ENCODE results near the gene TOMM70. TPM values are rescaled to one million over a fixed set of nuclear protein-coding genes. Genes with fewer than 3 reads are reported as not detected.

The TOMM70 gene
- 41.2 and 45.7 TPM in 2 replicates for total RNA-seq (2014; rRNA removed; shearing (Covaris generic))
- total RNA-seq (2022) = 54.5 and 54.8 TPM in 2 replicates
- percentile 90 among the genes with signal in this experiment for Bru-seq, nascent RNA
- percentile 83 among the genes with signal in this experiment for BruChase-seq, experiment 1, labeled RNA remaining after a 6-hour chase
- BruChase-seq, experiment 2, labeled RNA remaining after a 2-hour chase = percentile 94 among the genes with signal in this experiment
- long read RNA-seq, full-length matches to known transcripts = 18 of 35 reads
- long read RNA-seq, partial matches to known transcripts = 11 of 35 reads
- long read RNA-seq, other reads (novel, unspliced or antisense) = 6 of 35 reads

GRCh38 chr3:100400780-100401673 lies at the start of gene TOMM70, which contains the start of gene LNP1:
TSS of gene TOMM70 (minus strand) at chr3:100401089. CDS start at chr3:100400949, 140 bp downstream.
TSS of gene LNP1 (plus strand) at chr3:100401539. CDS start at chr3:100429730, 28,191 bp downstream.
- peaks cover 13% of the 10 kb centered on the region for H4K20me1 ChIP-seq (ENCODE audit: insufficient read depth, low read length)
- peaks cover 89% of the 10 kb centered on the region for H3K79me2 ChIP-seq (ENCODE audit: insufficient read depth, low read depth, low read length)
- H3K27ac ChIP-seq (ENCODE audit: low read depth, low read length, poor library complexity, severe bottlenecking) = peak within 1 kb of the TSS; percentile 81
- no TSS peak for BruUV-seq (replicated peaks)
- no peaks in the 10 kb centered on the region for H3K9me3 ChIP-seq (ENCODE audit: low read length)
- H3K36me3 ChIP-seq (ENCODE audit: insufficient read depth, low read length) = peaks cover 27% of the 10 kb centered on the region
- peak; percentile 97 for DNase-seq (ENCODE audit: low spot score)
- peak within 1 kb of the TSS; percentile 88 for H3K4me2 ChIP-seq (ENCODE audit: low read length)
- H3K4me3 ChIP-seq (ENCODE audit: low read depth, low read length, poor library complexity, severe bottlenecking) = peak within 1 kb of the TSS; percentile 93
- intact Hi-C loops (cut with micrococcal nuclease; ENCODE audit: unreplicated experiment) = loop anchor here (1.0 to 10.0 kb wide), 5 partner anchors 10 to 1164 kb away; partner anchors contain the start of genes NIT2, TBC1D23 and TRMT10C
- POLR2A ChIA-PET = interaction anchor here (0.6 to 2.7 kb wide), 26 partner anchors 9 to 1313 kb away, joined by 3 to 13 read pairs (median 4); partner anchors contain the start of genes NIT2 and TBC1D23
- CTCF ChIA-PET (ENCODE audit: unreplicated experiment) = no interaction called here
- TF ChIP-seq EZH2phosphoT487 (IDR thresholded peaks at IDR 0.05; ENCODE audit: borderline replicate concordance, low read depth, low read length) (no peak), CTCF (conservative IDR thresholded peaks at IDR 0.05; ENCODE audit: low read length) (no peak)
- H3K9me2 ChIP-seq (ENCODE audit: insufficient read depth, low read length) = no peaks in the 10 kb centered on the region
- peaks cover 27% of the 10 kb centered on the region for H3K4me1 ChIP-seq (ENCODE audit: insufficient read depth, low read length, poor library complexity, severe bottlenecking)
- H2AFZ ChIP-seq (ENCODE audit: low read length) = peak within 1 kb of the TSS; percentile 62; the same call in 1 of the 2 replicates

GRCh38 chr3:100449214-100449613 lies 48.3 kb upstream of the TOMM70 start:
- Histone ChIP-seq H3K4me2 (ENCODE audit: low read length) (no peak overlapping the region), H2AFZ (ENCODE audit: low read length) (no peak overlapping the region), H3K79me2 (ENCODE audit: insufficient read depth, low read depth, low read length) (no peaks in the 10 kb centered on the region), H3K4me3 (ENCODE audit: low read depth, low read length, poor library complexity, severe bottlenecking) (no peak overlapping the region), H4K20me1 (ENCODE audit: insufficient read depth, low read length) (no peaks in the 10 kb centered on the region), H3K27ac (ENCODE audit: low read depth, low read length, poor library complexity, severe bottlenecking) (no peak overlapping the region), H3K36me3 (ENCODE audit: insufficient read depth, low read length) (no peaks in the 10 kb centered on the region; the same call in 1 of the 2 replicates), H3K4me1 (ENCODE audit: insufficient read depth, low read length, poor library complexity, severe bottlenecking) (no peaks in the 10 kb centered on the region), H3K9me3 (ENCODE audit: low read length) (peaks cover 7% of the 10 kb centered on the region), H3K9me2 (ENCODE audit: insufficient read depth, low read length) (no peaks in the 10 kb centered on the region)
- no peak for TF ChIP-seq EZH2phosphoT487 (IDR thresholded peaks at IDR 0.05; ENCODE audit: borderline replicate concordance, low read depth, low read length)
- no peak for TF ChIP-seq CTCF (conservative IDR thresholded peaks at IDR 0.05; ENCODE audit: low read length)
- POLR2A ChIA-PET = interaction anchor here (0.7 to 2.5 kb wide), 7 partner anchors 10 to 1751 kb away, joined by 3 to 8 read pairs (median 3); partner anchors contain the start of gene TMEM45A
- intact Hi-C loops (cut with micrococcal nuclease; ENCODE audit: unreplicated experiment) = no loop called here
- CTCF ChIA-PET (ENCODE audit: unreplicated experiment) = no interaction called here
- no peak for DNase-seq (ENCODE audit: low spot score)
- no TSS peak for BruUV-seq (replicated peaks)

Measured in OCI-LY7 (cell line).